GM21526 (cell line): ENCODE data around the gene FHIT.

Experiments used
- ATAC-seq: cut with Tn5 transposase; IDR thresholded peaks from one replicate; pipeline ENCODE4 v1.9.1; 2021; ENCODE audit warnings: moderate library complexity; ENCODE audit not compliant: unreplicated experiment, low FRiP score

Gene FHIT

GRCh38 chr3:60282866-60283265 lies 968.4 kb downstream of the FHIT start:
- ATAC-seq, result no peak

GRCh38 chr3:60281970-60282369 lies 969.3 kb downstream of the FHIT start:
- no peak for ATAC-seq

- no peak for ATAC-seq
Observed at GRCh38 chr3:60277361-60277800, 973.9 kb downstream of the FHIT start.

DNA sequence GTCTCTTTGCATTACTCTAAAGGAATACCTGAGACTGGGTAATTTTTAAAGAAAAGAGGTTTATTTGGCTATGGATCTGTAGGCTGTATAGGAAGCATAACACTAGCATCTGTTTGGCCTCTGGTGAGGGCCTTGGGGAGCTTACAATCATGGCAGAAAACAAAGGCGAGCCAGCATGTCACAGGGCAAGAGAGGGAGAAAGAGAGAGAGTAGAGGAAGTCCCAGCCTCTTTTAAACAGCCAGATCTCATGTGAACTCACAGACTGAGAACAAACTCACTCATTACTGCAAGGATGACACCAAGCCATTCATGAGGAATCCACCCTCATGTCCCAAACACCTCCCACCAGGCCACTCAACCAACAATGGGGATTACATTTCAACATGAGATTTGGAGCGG lies 974.6 kb downstream of the FHIT start:
- ATAC-seq, result no peak

DNA sequence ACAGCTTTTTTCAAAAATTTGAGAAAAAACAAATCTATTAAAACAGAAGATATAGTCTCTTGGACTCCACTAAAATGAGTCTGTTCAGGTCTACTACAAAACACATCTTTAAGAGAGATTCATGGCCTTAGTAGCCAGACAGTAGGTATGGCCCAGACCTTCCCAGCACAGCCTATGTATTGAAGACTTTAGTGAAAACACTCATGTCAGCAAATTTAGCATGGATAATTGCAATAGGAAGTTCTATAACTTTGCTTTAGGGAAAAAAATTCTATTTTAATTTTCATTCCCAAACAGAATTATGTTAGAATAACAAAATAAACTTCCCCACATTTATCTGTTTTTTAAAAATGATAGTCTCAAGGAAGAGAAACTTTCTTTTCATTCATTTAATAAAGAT lies 976.6 kb downstream of the FHIT start:
- no peak for ATAC-seq

DNA sequence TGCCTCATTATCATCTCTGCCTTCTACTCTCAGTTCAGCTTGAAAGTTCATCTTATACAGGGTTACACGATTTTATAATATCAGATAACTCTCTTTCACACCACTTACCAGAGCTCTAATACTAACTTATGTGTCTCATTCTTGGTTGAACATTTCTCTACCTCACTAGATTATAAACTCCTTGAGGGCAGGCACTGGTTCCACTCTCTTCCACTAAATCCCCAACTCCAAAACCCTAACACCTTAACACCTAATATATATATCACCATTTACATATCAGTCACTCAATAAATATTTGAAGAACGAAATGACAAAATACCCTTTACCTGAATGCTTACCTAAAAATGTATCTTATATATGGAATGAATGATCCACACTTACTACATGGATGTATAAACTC lies 977.2 kb downstream of the FHIT start:
- ATAC-seq, result no peak

DNA sequence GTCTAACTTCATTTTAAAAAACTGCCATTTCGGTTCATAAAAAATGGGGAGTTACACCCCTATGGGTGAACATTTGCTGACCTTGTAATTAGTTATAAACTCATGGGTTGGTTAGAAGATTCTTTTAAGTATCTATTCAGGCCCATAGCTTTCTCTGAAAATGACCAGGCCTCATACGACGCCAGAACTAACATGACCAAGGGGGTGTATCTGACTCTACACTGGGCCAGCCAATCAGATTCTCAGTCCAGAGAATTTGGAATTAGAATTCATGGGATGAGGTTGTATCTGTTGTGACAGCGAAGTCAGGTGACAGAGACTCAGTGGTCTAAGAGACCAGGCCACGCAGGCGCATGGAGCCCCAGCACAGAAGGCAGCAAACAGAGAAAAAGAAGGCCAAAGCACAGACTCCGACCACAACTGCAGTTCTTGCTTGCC lies 981.4 kb downstream of the FHIT start:
- no peak for ATAC-seq

DNA sequence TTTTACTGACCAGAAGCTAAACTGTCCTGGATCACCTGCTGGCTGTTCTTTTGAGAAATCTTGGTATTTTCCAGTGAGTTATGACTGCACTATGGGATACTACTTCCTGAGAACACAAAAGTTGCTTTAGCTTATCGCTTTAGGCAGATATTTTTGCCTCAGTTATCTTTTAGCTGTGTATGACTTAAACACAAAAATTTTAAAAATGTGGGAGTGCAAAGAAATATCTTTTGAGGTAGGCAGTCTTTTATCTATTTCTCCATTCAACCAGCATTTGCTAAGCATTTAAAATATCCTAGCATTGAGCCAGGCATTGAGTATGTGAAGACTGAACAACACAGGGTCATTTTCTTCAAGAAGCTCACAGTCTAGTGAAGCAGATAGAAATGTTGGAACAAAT lies 981.9 kb downstream of the FHIT start:
- ATAC-seq, result no peak

DNA sequence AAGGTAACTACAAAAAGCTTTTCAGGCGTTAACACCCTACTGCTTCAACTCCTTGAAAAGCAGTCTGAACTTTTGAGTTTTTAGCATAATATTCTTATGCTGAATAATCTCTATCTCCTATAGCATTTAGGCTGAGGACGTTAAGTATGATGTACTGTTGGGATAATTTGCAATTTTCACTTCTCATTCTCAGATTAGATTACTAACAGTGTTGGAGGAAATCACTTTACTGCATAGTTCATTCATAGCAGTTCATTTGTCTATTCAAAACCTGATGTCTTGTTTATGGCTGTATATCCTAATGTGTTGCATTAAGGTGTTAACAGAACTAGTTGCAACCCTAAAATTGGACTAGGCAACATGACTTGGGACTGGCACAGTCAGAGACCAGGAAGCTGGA lies 983.1 kb downstream of the FHIT start:
- no peak for ATAC-seq

DNA sequence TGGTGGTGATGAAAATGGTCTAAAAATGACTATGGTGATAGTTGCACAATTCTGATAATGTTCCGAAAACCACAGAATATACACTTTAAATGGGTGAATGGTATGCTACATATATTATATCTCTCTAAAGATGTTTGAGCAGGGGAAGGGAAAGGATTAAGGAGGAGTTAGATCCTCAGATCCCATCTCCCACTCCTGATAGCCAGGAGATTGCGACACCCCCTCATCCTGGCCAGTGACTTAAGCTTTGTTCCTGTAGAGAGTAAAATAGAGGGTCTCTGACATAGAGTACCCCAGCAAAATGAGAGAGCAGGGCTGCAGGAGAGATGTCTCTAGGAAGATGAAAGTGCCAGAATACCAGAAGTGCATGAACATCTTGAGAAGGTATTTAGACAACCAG lies 984.8 kb downstream of the FHIT start:
- ATAC-seq, result no peak

DNA sequence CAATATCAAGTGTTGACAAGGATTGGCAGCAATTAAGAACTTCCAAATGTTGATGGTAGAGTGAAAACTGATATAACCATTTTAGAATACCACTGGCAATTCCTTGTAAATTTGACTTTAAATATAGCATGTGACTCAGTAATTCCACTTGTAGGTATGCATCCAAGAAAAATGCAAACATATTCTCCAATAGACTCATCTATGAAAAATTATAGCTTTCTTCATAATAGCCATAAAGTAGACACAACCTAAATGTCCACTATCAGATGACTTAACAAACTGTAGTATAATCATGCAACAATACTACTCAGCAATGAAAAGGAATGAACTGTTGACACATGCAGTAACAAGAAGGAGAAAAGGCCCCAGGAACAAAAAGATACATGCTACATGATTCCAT lies 988.1 kb downstream of the FHIT start:
- ATAC-seq, result no peak

DNA sequence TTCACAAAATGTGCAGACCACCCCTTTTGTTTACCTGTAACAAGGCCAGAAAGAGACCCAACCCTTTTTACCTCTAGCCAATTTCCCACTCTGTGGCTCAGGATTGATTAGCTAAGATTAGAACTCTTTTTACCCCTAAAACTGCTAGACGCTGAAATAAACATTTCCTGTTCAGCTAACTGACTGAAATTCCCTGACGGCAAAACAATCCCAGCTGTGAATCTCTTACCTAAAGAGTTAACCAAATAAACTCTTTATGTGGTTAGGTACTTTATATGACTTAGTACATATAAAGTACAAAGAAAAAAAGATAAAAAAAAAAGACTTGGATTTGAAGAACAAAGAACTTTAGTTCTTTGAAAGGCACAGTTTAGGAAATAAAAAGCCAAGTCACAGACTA lies 988.7 kb downstream of the FHIT start:
- no peak for ATAC-seq

DNA sequence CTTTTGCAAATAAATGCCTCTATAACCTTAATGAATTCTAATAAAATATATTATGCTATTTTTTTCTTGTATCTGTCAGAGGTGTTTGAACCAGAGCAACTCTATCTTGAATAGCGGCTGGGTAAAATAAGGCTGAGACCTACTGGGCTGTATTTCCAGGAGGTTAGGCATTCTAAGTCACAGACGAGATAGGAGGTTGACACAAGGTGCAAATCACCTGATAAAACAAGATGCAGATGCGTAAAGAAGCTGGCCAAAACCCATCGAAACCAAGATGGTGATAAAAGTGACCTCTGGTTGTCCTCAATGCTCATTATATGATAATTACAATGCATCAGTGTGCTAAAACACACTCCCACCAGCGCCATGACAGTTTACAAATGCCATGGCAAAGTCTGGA lies 990.7 kb downstream of the FHIT start:
- no peak for ATAC-seq

GRCh38 chr3:60250810-60251209 lies 1000.4 kb downstream of the FHIT start:
- ATAC-seq, result no peak

- no peak for ATAC-seq
Observed at GRCh38 chr3:60250206-60250605, 1001.0 kb downstream of the FHIT start.

DNA sequence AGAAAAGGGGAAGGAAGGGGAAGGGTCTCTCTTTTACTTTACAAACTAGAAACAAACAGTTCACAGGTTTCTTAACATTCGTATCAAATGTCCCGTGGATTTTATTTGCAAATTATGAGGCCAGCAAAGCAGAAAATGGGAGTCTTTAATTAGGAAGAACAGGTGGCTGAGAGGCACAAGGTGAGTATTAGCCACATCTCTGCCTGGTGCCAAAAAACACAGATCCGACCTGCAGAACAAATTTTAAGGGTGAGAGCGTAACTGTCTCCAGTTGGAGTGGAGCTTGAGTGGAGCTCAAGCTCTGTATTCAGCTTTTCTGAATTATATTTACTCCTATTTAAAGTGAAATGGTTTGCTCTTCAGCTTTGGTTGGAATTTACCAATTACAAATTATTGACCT lies 1004.9 kb downstream of the FHIT start:
- ATAC-seq, result no peak

DNA sequence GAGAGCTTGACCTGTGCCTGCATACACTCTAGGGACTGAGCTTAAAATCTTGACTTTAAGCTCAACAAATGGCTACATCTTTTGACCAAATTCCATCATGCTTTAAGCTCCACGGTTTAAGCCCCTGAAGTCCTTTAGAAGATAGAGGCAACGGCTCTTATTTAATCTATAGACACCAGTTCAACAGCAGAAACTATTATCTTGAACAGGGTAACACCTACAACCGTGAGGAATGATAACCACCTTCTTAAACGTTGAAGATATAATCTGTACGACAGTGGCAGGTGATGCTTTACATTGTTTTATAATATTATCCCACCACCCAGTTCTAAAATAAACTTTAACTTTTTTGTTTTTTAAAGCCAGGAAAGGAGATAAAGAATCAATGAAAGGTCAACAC lies 1007.8 kb downstream of the FHIT start:
- ATAC-seq, result no peak

- ATAC-seq, result no peak
Observed at GRCh38 chr3:60240492-60240891, 1010.8 kb downstream of the FHIT start.

GRCh38 chr3:60238550-60238949 lies 1012.7 kb downstream of the FHIT start:
- no peak for ATAC-seq

GRCh38 chr3:60229502-60229901 lies 1021.8 kb downstream of the FHIT start:
- ATAC-seq, result no peak

DNA sequence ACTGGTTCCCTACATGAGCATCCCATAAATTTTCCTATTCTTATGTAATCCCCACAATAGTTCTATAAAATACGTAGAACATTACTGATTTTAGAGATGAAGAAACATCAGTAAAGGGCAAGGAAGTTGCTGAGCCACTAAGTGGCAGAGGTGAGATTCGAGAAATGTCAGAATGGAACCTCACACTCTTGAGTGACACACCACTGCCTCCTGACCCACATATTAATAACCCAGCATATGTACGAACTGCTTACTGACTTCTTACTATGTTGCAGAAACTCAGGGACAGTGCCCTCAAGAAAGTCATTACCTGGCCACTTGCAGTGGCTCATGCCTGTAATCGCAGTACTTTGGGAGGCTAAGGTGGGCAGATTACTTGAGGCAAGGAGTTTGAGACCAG lies 1022.4 kb downstream of the FHIT start:
- ATAC-seq, result no peak

- no peak for ATAC-seq
Observed at GRCh38 chr3:60226912-60227311, 1024.3 kb downstream of the FHIT start.

GRCh38 chr3:60225848-60226247 lies 1025.4 kb downstream of the FHIT start:
- no peak for ATAC-seq
